HCT116 (cell line): ENCODE results near the gene CHRNA9. TPM values are rescaled to one million over a fixed set of nuclear protein-coding genes. Genes with fewer than 3 reads are reported as not detected.

Experiments
- ATAC-seq: fragments of 200-7000 bp; cut with Tn5 transposase; 2 replicates; pipeline ENCODE4 v1.9.1; 2020; ENCODE audit warnings: mild to moderate bottlenecking, moderate library complexity
- BruUV-seq: library from RNA; stranded (reverse); fragments of 400-500 nt; replicated peaks from 2 replicates; lab custom pipeline; 2021; lab: Mats Ljungman, UMichigan
- CTCF ChIA-PET: fragments of 300-600 bp; sonication (Branson Sonifier 250); formaldehyde crosslinking; loops from one replicate; lab custom pipeline; 2021; ENCODE audit warnings: antibody characterized with exemption; lab: Charles Lee
- POLR2A ChIA-PET: fragments of 300-600, 350-600 bp; sonication (Branson Sonifier 250); formaldehyde crosslinking; loops from one replicate; lab custom pipeline; 2021; ENCODE audit warnings: antibody characterized with exemption; lab: Charles Lee
- RAD21 ChIA-PET, 2 experiments: fragments of 300-600 bp; sonication (Branson Sonifier 250); formaldehyde crosslinking; loops; one replicate each; lab custom pipeline; 2023; ENCODE audit warnings: low total read pairs in 2 of 2; ENCODE audit not compliant: uncharacterized antibody in 2 of 2, unreplicated experiment in 2 of 2, low non-redundant PET in 1 of 2; lab: Charles Lee
- DNase-seq: peaks from one replicate; pipeline ENCODE4 v3.0.0-alpha.2; 2010; ENCODE audit warnings: low read depth, low spot score
- H2AFZ ChIP-seq: fragments of 200-600 bp; shearing (Covaris generic), sonication (generic); 2 replicates; pipeline ENCODE4 v1.6.1; 2017; ENCODE audit warnings: low read depth, mixed run types, mixed read lengths, antibody characterized with exemption, low read length; ENCODE audit not compliant: poor library complexity, severe bottlenecking
- H3K27ac ChIP-seq: 2 replicates; pipeline ENCODE4 v1.5.1; 2012; ENCODE audit warnings: low read depth, low read length
- H3K27me3 ChIP-seq: fragments of 200-600 bp; sonication (generic); 2 replicates; pipeline ENCODE4 v1.6.1; 2016; ENCODE audit warnings: mixed run types, low read length, mixed read lengths; ENCODE audit not compliant: insufficient read depth
- H3K36me3 ChIP-seq, 2 experiments: fragments of 200-500 bp in 1 of 2; fragments of 200-600 bp in 1 of 2; sonication (Bioruptor generic) in 1 of 2; sonication (generic) in 1 of 2; 2 replicates each; pipeline versions ENCODE4 v1.5.1 to v1.6.1; 2014 to 2016; ENCODE audit warnings: low read length in 2 of 2, inconsistent platforms in 1 of 2, mixed read lengths in 1 of 2, mixed run types in 1 of 2; ENCODE audit not compliant: insufficient read depth in 2 of 2, control insufficient read depth in 1 of 2
- H3K4me1 ChIP-seq, 2 experiments: fragments of 200-600 bp in 1 of 2; sonication (generic) in 1 of 2; 2 replicates each; pipeline versions ENCODE4 v1.5.1 to v1.6.1; 2012 to 2017; ENCODE audit warnings: low read length in 2 of 2, inconsistent platforms in 1 of 2, mild to moderate bottlenecking in 1 of 2, mixed read lengths in 1 of 2, mixed run types in 1 of 2, moderate library complexity in 1 of 2; ENCODE audit not compliant: insufficient read depth in 2 of 2, control insufficient read depth in 1 of 2
- H3K4me2 ChIP-seq: fragments of 200-600 bp; sonication (generic); 2 replicates; pipeline ENCODE4 v1.6.1; 2017; ENCODE audit warnings: mixed run types, low read length, mixed read lengths
- H3K4me3 ChIP-seq, 2 experiments: fragments of 200-600 bp in 1 of 2; sonication (generic) in 1 of 2; replicated peaks in 1 of 2; 2 replicates each; pipeline ENCODE4 v1.5.1; 2011 to 2016; ENCODE audit warnings: low read length in 2 of 2, control low read depth in 1 of 2, low read depth in 1 of 2, mild to moderate bottlenecking in 1 of 2, mixed read lengths in 1 of 2, mixed run types in 1 of 2
- H3K79me2 ChIP-seq: fragments of 200-600 bp; sonication (generic); 2 replicates; pipeline ENCODE4 v1.6.1; 2017; ENCODE audit warnings: mild to moderate bottlenecking, mixed run types, low read length, moderate library complexity, mixed read lengths; ENCODE audit not compliant: insufficient read depth
- H3K9ac ChIP-seq: fragments of 200-600 bp; sonication (generic); 2 replicates; pipeline ENCODE4 v1.6.1; 2016; ENCODE audit warnings: low read length, mixed read lengths
- H3K9me2 ChIP-seq: fragments of 200-600 bp; sonication (generic), shearing (Covaris generic); 2 replicates; pipeline ENCODE4 v1.6.1; 2017; ENCODE audit warnings: mixed run types, mild to moderate bottlenecking, moderate library complexity; ENCODE audit not compliant: insufficient read depth
- H3K9me3 ChIP-seq, 2 experiments: fragments of 200-500 bp in 1 of 2; fragments of 200-600 bp in 1 of 2; sonication (Bioruptor generic) in 1 of 2; sonication (generic) in 1 of 2; 2 replicates each; pipeline ENCODE4 v1.6.1; 2014 to 2017; ENCODE audit warnings: low read length in 2 of 2, mixed read lengths in 2 of 2, inconsistent platforms in 1 of 2, low read depth in 1 of 2, mild to moderate bottlenecking in 1 of 2, mixed run types in 1 of 2, moderate library complexity in 1 of 2; ENCODE audit not compliant: control insufficient read depth in 1 of 2, insufficient read depth in 1 of 2
- H4K20me1 ChIP-seq: fragments of 200-600 bp; sonication (generic), shearing (Covaris generic); 2 replicates; pipeline ENCODE4 v1.6.1; 2017; ENCODE audit warnings: mixed run types, mild to moderate bottlenecking, moderate library complexity; ENCODE audit not compliant: insufficient read depth
- CBX3 ChIP-seq: IDR thresholded peaks from 2 replicates; pipeline ENCODE4 v1.6.1; 2012; ENCODE audit warnings: low read depth
- CEBPB ChIP-seq: IDR thresholded peaks from 2 replicates; pipeline ENCODE4 v1.6.1; 2012; ENCODE audit warnings: low read depth
- EGR1 ChIP-seq: IDR thresholded peaks from 2 replicates; pipeline ENCODE4 v1.6.1; 2012; ENCODE audit warnings: low read depth
- ELF1 ChIP-seq: IDR thresholded peaks from 2 replicates; pipeline ENCODE4 v1.6.1; 2012; ENCODE audit warnings: low read depth, borderline replicate concordance
- EZH2phosphoT487 ChIP-seq: fragments of 200-600 bp; IDR thresholded peaks from 2 replicates; pipeline ENCODE4 v1.6.1; 2018; ENCODE audit warnings: antibody characterized with exemption, borderline replicate concordance
- FOSL1 ChIP-seq: IDR thresholded peaks from 2 replicates; pipeline ENCODE4 v1.6.1; 2012; ENCODE audit warnings: low read depth
- POLR2A ChIP-seq: IDR thresholded peaks from 2 replicates; pipeline ENCODE4 v1.7.0; 2011; ENCODE audit warnings: borderline replicate concordance; ENCODE audit not compliant: insufficient read depth, insufficient read length; ENCODE audit errors: extremely low read depth
- POLR2AphosphoS5 ChIP-seq: IDR thresholded peaks from 2 replicates; pipeline ENCODE4 v1.6.1; 2011; ENCODE audit warnings: mild to moderate bottlenecking, low read depth, low read length, moderate library complexity
- RAD21 ChIP-seq: IDR thresholded peaks from 2 replicates; pipeline ENCODE4 v1.6.1; 2012; ENCODE audit warnings: low read depth, mild to moderate bottlenecking
- SP1 ChIP-seq: IDR thresholded peaks from 2 replicates; pipeline ENCODE4 v1.6.1; 2012; ENCODE audit warnings: low read depth
- TCF7L2 ChIP-seq: IDR thresholded peaks from 2 replicates; pipeline ENCODE4 v1.7.0; 2011; ENCODE audit warnings: borderline replicate concordance, inconsistent platforms; ENCODE audit not compliant: insufficient read depth, insufficient read length; ENCODE audit errors: extremely low read depth
- ZFX ChIP-seq: fragments of 450-650 bp; IDR thresholded peaks from 2 replicates; pipeline ENCODE4 v1.6.1; 2017
- ZNF274 ChIP-seq: fragments of 200-500 bp; sonication (Bioruptor generic); IDR thresholded peaks from 2 replicates; pipeline ENCODE4 v1.6.1; 2014; ENCODE audit warnings: mild to moderate bottlenecking, low read depth, low read length, inconsistent platforms
- intact Hi-C: fragments of 100-400 bp; cut with micrococcal nuclease; formaldehyde crosslinking; loops from 2 replicates; pipeline ENCODE4 v1.10.0; 2022
- total RNA-seq: library from RNA; stranded (reverse); gene quantifications from one replicate; pipeline ENCODE4 v1.2.1, GENCODE V29; 2021; ENCODE audit not compliant: unreplicated experiment
- TF ChIP-seq, protein P1 (sequence below): IDR thresholded peaks from 2 replicates; pipeline ENCODE4 v1.6.1; 2012

Gene CHRNA9
- total RNA-seq, 1 experiment from 2014 or later: not detected

DNA sequence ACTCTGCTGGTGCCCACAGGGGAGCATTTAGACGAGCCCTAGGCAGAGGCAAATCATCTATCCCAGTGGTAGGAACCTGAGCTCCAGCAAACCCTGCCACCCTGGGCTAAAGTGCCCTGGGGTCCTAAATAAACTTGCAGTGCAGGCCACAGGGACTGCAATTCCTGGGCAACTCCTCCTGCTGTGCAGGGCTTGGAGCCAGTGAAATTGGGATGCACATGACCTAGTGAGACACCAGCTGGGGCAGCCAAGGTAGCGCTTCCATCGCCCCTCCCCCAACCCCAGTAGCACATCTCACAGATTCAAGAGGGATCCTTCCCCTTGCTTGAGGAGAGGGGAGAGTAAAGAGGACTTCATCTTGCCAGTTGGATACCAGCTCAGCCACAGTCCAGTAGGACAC lies 44.1 kb downstream of the CHRNA9 start (continued):
- TF ChIP-seq POLR2AphosphoS5 (no peak), EZH2phosphoT487 (no peak), TCF7L2 (no peak), SP1 (no peak)

DNA sequence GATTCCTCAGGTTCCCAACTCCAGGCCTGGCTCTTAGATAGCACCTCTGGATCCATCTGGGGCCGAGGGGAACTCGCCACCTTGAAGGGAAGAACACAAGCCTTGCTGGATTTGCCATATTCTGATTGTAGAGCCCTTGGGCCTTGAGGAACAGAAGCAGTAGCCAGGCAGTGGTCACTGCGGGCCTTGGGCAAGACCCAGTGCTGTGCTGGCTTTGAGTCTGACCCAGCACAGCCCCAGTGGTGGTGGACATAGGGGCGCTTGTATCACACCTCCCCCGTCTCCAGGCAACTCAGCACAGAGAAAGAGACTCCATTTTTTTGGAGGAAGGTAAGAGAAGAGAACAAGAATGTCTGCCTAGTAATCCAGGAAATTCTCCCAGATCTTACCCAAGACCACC lies 45.5 kb downstream of the CHRNA9 start:
- H3K4me2 ChIP-seq: no peak overlapping the region
- ChIA-PET CTCF (no interaction called here), RAD21 (no interaction called here), POLR2A (no interaction called here)
- H3K79me2 ChIP-seq: no peaks in the 10 kb centered on the region
- H2AFZ ChIP-seq: no peak overlapping the region
- ATAC-seq: no peak
- intact Hi-C loops: no loop called here
- H3K36me3 ChIP-seq: no peaks in the 10 kb centered on the region
- peaks cover 0 to 15% of the 10 kb centered on the region in 2 experiments; a peak in 2 of 4 replicates for H3K4me1 ChIP-seq
- TF ChIP-seq POLR2A: no peak
- no peak for TF ChIP-seq ZNF274
- no peak for TF ChIP-seq RAD21
- TF ChIP-seq ZFX: no peak
- DNase-seq: no peak
- H3K27ac ChIP-seq: no peak overlapping the region
- H3K9me3 ChIP-seq: no peaks in the 10 kb centered on the region
- no peaks in the 10 kb centered on the region for H3K9me2 ChIP-seq
- H3K4me3 ChIP-seq: no peak overlapping the region
- H3K9ac ChIP-seq: no peak overlapping the region
- no TSS peak for BruUV-seq
- H4K20me1 ChIP-seq: no peaks in the 10 kb centered on the region
- H3K27me3 ChIP-seq: no peaks in the 10 kb centered on the region

DNA sequence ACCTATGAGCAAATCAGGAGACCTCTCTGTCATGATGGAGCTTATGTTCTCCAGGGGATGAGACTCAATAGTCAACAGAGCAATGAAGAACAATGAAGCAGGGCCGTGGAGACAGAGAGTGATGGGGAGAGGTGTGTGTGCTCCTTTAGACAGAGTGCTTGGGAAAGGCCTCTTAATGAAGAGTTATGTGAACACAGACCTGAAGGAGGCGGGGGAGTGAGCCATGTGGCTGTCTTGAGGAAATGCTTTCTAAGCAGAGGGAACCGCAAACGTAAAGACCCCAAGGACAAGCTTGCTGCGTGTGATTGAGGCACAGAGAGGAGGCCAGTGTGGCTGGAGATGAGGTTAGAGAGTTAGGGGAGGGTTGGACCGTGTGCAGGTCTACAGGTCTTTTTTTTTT lies 53.1 kb downstream of the CHRNA9 start:
- BruUV-seq: no TSS peak
- ChIA-PET POLR2A (no interaction called here), CTCF (no interaction called here), RAD21 (no interaction called here)
- Histone ChIP-seq H3K79me2 (no peaks in the 10 kb centered on the region), H3K4me3 (no peak overlapping the region), H3K4me2 (no peak overlapping the region), H3K9me3 (no peaks in the 10 kb centered on the region), H3K27ac (no peak overlapping the region), H4K20me1 (no peaks in the 10 kb centered on the region), H3K27me3 (no peaks in the 10 kb centered on the region), H3K36me3 (no peaks in the 10 kb centered on the region), H3K9ac (no peak overlapping the region), H2AFZ (no peak overlapping the region), H3K9me2 (no peaks in the 10 kb centered on the region), H3K4me1 (no peaks in the 10 kb centered on the region)
- TF ChIP-seq CEBPB (no peak), SP1 (no peak), RAD21 (no peak), FOSL1 (no peak), EGR1 (no peak), ELF1 (no peak), POLR2A (no peak), POLR2AphosphoS5 (no peak), CBX3 (no peak)
- TF ChIP-seq, protein P1, sequence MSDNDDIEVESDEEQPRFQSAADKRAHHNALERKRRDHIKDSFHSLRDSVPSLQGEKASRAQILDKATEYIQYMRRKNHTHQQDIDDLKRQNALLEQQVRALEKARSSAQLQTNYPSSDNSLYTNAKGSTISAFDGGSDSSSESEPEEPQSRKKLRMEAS: no peak
- DNase-seq (no peak), ATAC-seq (no peak)
- intact Hi-C loops: no loop called here
